Bone marrow (tissue), 2 donors: Measurements from ENCODE around the gene ZMYND15.
A peak's percentile ranks its signal among the peaks of the same experiment; 100 is the strongest.

Experiments used
- DNase-seq, 2 donors: peaks; one replicate each; lab custom pipeline; 2025; lab: John Stamatoyannopoulos, UW

ZMYND15 gene

DNA sequence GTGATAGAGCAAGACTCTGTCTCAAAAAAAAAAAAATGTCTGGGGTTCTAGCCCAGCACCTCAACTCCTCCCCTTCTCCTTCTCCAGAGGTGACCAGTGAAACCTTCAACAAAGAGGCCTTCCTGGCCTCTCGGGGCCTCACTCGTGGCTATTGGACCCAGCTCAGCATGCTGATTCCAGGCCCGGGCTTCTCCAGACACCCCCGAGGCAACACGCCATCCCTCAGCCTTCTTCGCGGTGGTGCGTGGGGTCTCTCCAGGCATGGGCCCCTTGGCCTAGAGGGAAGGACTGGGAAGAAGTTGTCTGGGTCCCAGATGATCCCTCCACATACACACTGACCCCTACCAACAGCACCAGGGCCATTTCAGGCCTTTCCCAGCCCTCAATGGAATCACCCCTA, 3.6 kb downstream of the ZMYND15 start:
- DNase-seq, result no peak

DNA sequence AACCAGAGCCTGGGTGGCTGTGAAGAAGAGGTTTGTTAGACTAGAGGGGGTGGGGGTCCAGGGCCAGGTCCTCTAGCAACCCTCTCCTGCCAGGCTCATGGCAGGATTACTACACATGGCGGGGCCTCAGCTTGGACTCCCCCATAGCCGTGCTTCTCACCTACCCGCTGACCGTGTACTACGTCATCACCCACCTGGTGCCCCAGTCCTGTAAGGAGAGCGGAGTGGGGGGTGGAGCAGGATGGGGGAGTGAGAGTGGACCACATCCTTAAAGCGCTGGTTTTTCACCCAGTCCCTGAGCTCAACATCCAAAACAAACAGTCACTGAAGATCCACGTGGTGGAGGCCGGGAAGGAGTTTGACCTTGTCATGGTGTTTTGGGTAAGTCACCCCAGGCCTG, 4.3 kb downstream of the ZMYND15 start:
- no peak for DNase-seq

DNA sequence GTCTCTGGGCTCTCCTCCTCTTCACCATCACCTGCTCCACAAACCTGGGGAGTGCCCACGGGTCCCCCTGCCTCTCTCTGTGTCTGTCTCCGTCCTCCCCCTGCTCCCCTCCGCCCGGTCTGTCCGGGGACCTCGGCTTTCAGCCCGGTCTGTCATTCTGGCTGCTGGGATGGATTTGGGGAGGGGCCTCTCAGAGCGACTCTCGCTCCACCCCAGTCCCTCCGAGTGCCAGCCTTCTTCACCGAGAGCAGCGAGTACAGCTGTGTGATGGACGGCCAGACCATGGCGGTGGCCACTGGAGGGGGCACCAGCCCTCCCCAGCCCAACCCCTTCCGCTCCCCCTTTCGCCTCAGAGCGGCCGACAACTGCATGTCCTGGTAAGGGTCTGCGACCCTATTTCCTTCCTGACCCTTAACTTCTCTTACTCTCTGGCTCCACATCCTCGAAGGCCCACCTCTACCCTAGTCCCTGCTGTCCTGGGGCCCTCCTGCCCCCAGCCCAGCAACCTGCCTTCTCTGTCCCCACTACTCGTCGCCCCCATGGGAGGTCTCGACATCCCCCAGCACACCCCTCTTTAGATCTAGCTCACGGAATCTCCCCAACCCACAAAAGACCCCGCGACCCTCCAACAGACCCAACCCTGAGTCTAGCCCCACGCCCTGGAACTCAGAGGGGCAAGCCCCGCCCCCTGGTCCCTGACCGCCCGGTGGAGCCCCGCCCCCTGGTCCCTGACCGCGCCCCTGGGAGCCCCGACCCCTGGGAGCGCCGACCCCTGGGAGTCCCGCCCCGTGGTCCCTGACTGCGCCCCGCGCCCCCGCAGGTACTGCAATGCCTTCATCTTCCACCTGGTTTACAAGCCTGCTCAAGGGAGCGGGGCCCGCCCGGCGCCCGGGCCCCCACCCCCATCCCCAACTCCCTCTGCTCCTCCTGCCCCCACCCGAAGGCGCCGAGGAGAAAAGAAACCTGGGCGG, 5.7 kb downstream of the ZMYND15 start:
- no peak for DNase-seq

DNA sequence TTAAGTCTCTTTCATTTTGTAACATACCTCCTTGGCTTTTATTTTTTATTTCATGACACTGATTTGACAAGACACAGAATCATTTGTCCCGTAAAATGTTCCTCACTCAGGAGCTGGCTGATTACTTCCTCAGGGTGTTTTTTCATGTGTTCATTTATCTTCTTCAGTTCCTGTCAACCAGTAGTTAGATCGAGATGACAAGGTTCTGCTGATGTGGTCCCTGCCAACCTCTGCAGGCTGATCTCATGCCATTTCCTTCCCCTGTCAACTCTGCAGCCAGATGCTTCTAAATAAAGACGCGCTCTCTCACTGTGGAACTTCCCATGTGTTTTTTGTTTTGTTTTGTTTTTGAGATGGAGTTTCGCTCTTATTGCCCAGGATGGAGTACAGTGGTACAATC, 8.2 kb downstream of the ZMYND15 start:
- peak in 1 of 2 donors; percentile 93 for DNase-seq

DNA sequence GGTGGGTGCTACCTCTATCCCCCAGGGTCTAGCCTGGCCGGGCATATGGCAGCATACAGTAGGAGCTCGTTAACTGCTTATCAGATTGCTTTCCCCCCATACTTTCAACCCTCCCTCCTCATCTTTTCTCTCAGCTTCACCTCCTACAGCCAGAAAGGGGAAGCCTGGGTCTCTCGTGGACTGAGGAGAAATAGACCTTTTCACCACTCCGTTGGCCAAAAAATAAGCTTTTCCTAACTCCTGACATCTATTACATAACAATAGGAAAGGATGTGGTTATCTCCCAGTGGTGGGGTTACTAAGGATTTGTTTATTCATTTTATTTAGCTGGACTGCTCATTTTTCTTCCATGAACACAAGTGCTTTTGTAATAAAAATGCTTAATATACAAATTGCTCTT, 9.1 kb downstream of the ZMYND15 start:
- no peak for DNase-seq

- DNase-seq, result no peak
Observed at GRCh38 chr17:4750606-4751005, 11.0 kb downstream of the ZMYND15 start.

- DNase-seq, result no peak
Observed at GRCh38 chr17:4751932-4752331, 12.3 kb downstream of the ZMYND15 start.

GRCh38 chr17:4753392-4753791, 13.8 kb downstream of the ZMYND15 start:
- no peak for DNase-seq

DNA sequence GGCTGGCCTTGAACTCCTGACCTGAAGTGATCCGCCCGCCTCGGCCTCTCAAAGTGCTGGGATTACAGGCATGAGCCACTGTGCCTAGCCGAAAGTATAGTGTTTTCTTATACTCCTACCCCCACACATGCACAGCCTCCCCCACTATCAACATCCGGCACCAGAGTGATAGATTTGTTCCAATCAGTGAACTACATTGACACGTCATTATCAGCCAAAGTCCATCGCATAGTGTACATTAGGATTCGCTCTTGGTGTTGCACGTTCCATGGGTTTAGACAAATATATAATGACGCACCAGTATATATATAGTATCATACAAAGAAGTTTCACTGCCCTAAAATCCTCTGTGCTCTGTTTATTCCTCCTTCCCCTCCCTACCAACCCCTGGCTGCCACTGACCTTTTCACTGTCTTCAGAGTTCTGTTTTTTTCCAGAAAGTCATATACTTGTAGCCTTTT, 20.2 kb downstream of the ZMYND15 start:
- DNase-seq, result no peak

DNA sequence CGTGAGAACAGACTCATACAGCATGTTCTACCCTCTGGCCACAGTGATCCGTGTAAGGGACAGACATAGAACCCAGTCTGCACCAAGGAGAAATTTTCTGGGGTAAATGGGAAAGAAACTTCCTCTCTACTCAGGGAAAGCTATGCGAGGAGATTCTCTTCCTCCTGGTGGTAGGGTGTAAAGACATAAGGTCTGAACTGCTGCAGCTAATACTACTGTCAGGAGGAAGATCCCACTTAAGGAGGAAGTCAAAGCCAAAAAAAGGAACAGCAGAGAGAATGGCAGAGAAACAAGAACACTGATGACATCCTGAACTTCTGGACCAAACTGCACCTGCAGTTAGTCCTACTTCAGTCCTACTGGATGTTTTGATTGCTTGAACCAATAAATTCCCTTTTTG, 25.0 kb downstream of the ZMYND15 start:
- DNase-seq, result peak in 1 of 2 donors; percentile 70

- peak; percentile 11 to 54 for DNase-seq
Observed at GRCh38 chr17:4766201-4766600, 26.6 kb downstream of the ZMYND15 start.

DNA sequence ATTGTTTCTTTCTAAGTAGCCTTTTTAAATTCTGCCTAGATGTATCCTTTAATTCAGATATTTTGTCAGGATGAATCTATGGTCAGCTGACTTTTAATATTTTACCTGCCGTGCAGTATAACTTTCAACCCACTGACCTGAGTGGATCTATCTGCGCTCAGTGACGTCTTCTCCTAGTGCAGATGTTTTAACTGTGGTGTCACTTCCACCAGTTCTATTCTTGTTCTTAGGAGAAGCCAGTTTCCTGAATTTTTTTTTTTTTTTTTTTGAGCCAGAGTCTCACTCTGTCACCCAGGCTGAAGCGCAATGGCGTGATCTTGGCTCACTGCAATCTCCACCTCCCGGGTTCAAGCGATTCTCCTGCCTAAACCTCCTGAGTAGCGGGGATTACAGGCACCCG, 27.1 kb downstream of the ZMYND15 start:
- DNase-seq, result no peak

DNA sequence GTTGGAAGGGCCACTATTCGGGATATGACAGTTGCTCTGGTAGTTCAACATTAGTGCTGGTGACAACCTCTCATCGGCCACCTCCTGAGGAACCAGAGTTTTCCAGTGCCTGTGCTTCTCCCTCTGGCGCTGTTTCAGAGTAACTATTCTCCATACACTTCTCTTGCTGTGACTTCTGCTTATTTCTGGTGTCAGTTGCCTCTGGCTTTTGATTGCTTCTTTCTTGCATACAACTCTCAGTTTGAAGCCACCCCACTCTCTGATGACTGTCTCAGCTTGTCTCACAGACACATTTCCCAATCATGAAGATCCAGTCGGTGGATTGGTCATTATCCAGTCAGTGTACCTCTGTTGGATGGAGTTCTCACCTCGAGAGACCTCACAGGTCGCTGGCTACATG, 28.7 kb downstream of the ZMYND15 start:
- DNase-seq, result no peak

GRCh38 chr17:4769628-4770027, 30.0 kb downstream of the ZMYND15 start:
- DNase-seq, result no peak

DNA sequence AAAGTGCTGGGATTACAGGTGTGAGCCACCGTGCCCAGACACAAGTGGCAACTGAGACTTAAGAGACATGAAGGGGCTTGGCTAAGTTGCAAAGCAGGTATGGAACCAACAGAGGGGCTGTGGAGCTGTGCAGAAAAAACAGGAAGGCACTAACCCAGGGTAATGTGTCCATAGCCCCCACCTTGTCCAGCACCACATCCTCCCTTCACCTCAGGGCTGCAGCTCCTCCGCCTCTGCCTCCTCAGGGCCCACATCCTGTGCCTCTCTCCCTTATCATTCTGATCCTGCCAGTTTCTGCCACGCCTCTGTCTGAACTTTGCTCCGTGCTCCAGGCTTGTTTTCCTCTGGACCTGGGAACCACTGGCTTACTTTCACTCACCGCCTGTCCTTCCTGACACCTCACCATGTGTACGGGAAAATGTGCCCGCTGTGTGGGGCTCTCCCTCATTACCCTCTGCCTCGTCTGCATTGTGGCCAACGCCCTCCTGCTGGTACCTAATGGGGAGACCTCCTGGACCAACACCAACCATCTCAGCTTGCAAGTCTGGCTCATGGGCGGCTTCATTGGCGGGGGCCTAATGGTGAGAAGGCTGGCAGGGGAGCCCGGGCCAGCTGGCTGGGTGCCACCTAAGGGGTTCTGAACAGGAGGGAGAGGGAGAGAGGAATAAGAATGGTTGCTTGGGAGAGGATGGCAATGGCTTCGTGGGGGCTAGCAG, 32.0 kb downstream of the ZMYND15 start, which contains the start of gene TM4SF5:
Gene TM4SF5 (plus strand): TSS at position 368 of the 716 bp plus-strand sequence. CDS start 37 bp downstream, at position 405.
- no peak for DNase-seq

DNA sequence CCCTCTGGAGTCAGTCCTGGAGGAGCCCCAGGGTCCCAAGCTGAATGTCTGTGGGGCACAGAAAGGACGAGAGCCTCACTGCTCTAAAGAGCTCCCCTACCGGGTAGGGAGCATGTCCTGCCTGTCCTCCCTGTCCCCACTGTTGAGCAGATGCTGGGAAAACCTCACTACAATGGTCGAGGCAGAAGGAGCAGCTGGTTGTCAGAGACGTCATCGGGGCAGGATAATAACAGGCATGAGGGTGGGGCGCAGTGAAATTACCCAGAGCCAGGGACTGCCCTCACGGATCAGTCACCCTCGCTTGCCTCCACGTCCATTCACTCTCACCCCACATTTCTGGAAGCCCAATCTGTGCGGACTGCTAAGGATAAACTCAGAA, 32.6 kb downstream of the ZMYND15 start:
- DNase-seq, result no peak

GRCh38 chr17:4777969-4778760, 38.5 kb downstream of the ZMYND15 start:
- DNase-seq, result no peak

DNA sequence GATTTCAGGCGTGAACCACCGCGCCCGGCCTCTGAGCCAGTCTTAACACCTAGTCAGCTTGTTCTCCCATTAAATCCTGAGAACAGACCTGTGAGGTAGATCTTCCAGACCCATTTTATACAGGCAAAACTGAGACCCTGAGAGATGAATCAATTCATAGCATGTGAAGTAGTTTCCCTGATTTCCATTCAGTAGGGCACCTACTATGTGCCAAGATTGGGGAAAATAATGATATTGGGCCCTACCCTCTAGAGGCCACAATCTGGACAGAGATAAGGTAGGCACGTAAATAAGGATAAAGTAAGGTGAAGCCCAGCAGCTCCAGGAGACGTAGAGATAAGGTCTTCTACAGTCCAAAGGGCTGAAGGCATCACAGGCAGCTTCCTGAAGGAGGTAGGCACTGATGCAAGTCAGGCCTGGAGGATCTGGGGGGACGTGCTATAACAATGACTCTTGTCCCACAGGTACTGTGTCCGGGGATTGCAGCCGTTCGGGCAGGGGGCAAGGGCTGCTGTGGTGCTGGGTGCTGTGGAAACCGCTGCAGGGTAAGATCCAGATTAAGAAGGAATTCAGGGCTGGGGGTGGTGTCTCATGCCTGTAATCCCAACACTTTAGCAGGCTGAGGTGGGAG, 40.8 kb downstream of the ZMYND15 start:
- no peak for DNase-seq

- DNase-seq, result peak in 1 of 2 donors; percentile 30
Observed at GRCh38 chr17:4782652-4783051, 43.0 kb downstream of the ZMYND15 start.

- DNase-seq, result no peak
Observed at GRCh38 chr17:4785311-4786105, 45.9 kb downstream of the ZMYND15 start.

DNA sequence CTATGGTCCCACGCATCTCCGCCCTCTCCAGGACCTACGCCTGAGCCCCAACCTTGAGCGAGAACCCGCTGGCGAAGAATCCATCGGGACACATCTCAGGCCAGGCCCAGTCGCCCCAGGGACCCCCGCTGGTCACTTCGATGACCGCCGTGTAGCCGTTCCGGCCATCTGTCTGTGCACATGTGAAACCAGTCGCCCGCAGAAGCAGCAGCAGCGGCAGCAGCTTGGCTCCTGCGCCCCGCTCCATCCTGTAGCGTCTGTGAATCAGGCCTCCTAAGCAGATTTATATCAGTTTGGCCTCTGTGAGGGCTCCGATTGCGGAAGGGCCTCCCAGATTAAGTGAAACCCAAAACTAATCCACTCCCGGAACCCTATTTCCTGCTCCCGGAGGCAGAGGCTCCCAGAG, 46.5 kb downstream of the ZMYND15 start, which contains the start of gene VMO1:
Gene VMO1 (minus strand): TSS at position 259 of the 406 bp plus-strand sequence. CDS start 12 bp downstream, at position 247.
- DNase-seq, result no peak
